DOHH2 (cell line): Measurements from ENCODE around the gene STK16.

Source experiments
- CTCF ChIP-seq: fragments of 200-600 bp; sonication (generic); IDR thresholded peaks from one replicate; pipeline ENCODE4 v1.5.1; 2014; ENCODE audit warnings: antibody characterized with exemption, mild to moderate bottlenecking, low read depth, low read length; ENCODE audit not compliant: poor library complexity, severe bottlenecking
- EZH2phosphoT487 ChIP-seq: fragments of 200-600 bp; sonication (generic); IDR thresholded peaks from 2 replicates; pipeline ENCODE4 v1.6.1; 2017; ENCODE audit warnings: borderline replicate concordance, mild to moderate bottlenecking, antibody characterized with exemption, low read length, moderate library complexity, mixed read lengths

GRCh38 chr2:219221957-219222518 is 23.2 kb upstream of the STK16 start:
- TF ChIP-seq CTCF (no peak), EZH2phosphoT487 (no peak)
